ENCODE data around the gene PPP1R18. TPM values are rescaled to one million over a fixed set of nuclear protein-coding genes. Genes with fewer than 3 reads are reported as not detected.

PPP1R18 gene
- total and polyA plus RNA-seq, 9 of the 15 experiments (the other 6 are each of a cell fraction or from before 2014, with no cell fraction given), result 12.0 to 99.2 (median 42.6) TPM

- H3K4me2 ChIP-seq (ENCODE audit: insufficient read depth, low read length), result no peak overlapping the region
- TF ChIP-seq CREB5 (CRISPR knock-in tag; IDR thresholded peaks at IDR 0.05) (no peak), ZBTB33 (CRISPR knock-in tag; IDR thresholded peaks at IDR 0.05) (peak; percentile 67; the same call in 1 of the 2 replicates), RBFOX2 (IDR thresholded peaks at IDR 0.05; ENCODE audit: low read depth, low read length) (0 out of 2 replicates have a peak, but pooled peaks have one; percentile 12), POLR2A (conservative IDR thresholded peaks at IDR 0.05) (peak; percentile 2; the same call in 1 of the 2 replicates), RAD51 (IDR thresholded peaks at IDR 0.05; ENCODE audit: borderline replicate concordance, low read depth) (no peak)
- peaks cover 36% of the 10 kb centered on the region for H3K79me2 ChIP-seq (ENCODE audit: control insufficient read depth, insufficient read depth, low read length)
- 94% methylated on average over 11 of the region's 12 CpGs for WGBS (ENCODE audit: insufficient coverage, low coverage, missing lambda C conversion rate)
- intact Hi-C loops (cut with micrococcal nuclease), result no loop called here
- H3K9me1 ChIP-seq (ENCODE audit: control insufficient read depth, insufficient read depth, low read length), result no peaks in the 10 kb centered on the region
- BruUV-seq (replicated peaks), result no TSS peak
- H3K9ac ChIP-seq (ENCODE audit: insufficient read depth in 1 of 2, low read depth in 2 of 2, low read length in 2 of 2), result no peak overlapping the region
- H2AFZ ChIP-seq (ENCODE audit: low read depth, low read length), result no peak overlapping the region
- H3K4me1 ChIP-seq (replicated peaks in 1 of 2; ENCODE audit: control insufficient read depth in 2 of 2, insufficient read depth in 2 of 2, low read length in 2 of 2), result peaks cover 7 to 24% of the 10 kb centered on the region in 2 experiments
- ChIA-PET POLR2A (interaction anchor here (1.0 to 4.4 kb wide), 6 partner anchors 8 to 80 kb away, joined by 3 to 17 read pairs (median 6); partner anchors contain the start of gene MRPS18B), CTCF (ENCODE audit: low intra/inter-chr PET ratio) (interaction anchor here (0.6 kb wide), 1 partner anchor 70 kb away, joined by 3 read pairs; no protein-coding TSS in a partner anchor)
- H3K27ac ChIP-seq (ENCODE audit: extremely low read depth, low read depth, low read length), result no peak overlapping the region
- in situ Hi-C loops (cut with MboI), result no loop called here
- peaks cover 67% of the 10 kb centered on the region for H3K36me3 ChIP-seq (ENCODE audit: control insufficient read depth, insufficient read depth, low read length)
- DNase-seq (ENCODE audit: extremely low read depth in 1 of 4, low spot score in 3 of 4) (no peak), ATAC-seq (no peak), FAIRE-seq (no peak)
- H3K9me3 ChIP-seq (replicated peaks; ENCODE audit: control insufficient read depth, insufficient read depth, low read depth, low read length), result no peaks in the 10 kb centered on the region
- H3K4me3 ChIP-seq, result no peak overlapping the region
- H4K20me1 ChIP-seq (replicated peaks; ENCODE audit: control insufficient read depth, insufficient read depth, low read length), result no peaks in the 10 kb centered on the region
- no peaks in the 10 kb centered on the region for H3K27me3 ChIP-seq (ENCODE audit: control insufficient read depth in 2 of 2, insufficient read depth in 2 of 2, low read length in 2 of 2)
These were observed 35.3 kb downstream of the PPP1R18 start for GRCh38 chr6:30651143-30651542.
